Non-pigmented ciliary epithelial cell (primary cell): ENCODE measurements around the gene TPD52L2.

Experiments used
- DNase-seq: peaks from one replicate; pipeline ENCODE4 v3.0.0-alpha.2; 2010; ENCODE audit warnings: low read depth

TPD52L2 gene

DNA sequence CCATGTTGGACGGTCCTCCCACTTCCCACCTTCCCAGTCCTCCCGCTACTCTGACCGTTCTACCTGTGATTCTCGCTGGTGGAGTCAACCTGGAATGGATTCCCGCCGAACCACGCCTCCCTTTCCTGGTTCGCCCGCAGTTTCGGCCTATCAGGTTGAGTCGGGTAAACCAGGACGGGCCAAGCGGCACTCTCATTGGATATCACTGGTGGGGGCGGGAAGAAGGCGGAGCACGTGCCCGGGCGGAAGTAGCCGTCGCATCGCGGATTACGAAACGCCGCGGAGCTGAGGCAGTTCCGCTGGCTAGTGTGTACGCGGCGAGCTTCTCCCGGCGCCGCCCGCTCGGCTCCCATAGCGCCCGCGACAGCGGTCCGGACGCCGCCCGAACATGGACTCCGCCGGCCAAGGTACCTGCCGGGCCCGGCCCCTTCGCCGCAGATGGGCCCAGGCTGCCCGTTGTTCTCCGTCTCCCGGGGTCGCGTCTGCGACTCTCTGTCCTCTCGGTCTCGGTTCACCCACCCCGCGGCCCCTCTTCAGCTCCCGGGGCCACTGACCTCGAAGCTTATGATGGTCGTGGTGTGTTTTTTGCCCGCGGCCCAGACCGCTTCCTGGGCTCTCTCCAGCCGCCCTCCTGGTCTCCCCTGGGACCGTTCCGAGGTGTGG is at the start of gene TPD52L2:
TSS of gene TPD52L2 (plus strand) at position 293 of the 663 bp plus-strand sequence. CDS start at position 389, 96 bp downstream.
- peak; percentile 88 for DNase-seq

DNA sequence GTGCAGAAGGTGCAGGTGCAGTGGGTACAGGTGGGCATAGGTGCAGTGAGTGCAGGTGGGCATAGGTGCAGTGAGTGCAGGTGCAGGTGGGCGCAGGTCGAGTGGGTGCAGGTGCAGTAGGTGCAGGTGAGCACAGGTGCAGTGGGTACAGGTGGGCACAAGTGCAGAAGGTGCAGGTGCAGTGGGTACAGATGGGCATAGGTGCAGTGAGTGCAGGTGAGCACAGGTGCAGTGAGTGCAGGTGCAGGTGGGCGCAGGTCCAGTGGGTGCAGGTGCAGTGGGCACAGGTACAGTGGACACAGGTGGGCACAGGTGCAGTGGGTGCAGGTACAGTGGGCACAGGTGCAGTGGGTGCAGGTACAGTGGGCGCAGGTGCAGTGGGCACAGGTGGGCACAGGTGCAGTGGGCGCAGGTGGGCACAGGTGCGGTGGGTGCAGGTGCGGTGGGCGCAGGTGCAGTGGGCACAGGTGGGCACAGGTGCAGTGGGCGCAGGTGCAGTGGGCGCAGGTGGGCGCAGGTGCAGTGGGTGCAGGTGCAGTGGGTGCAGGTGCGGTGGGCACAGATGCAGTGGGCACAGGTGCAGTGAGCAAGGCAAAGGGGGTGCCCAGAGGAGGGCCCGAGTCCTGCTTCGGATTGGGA is 49.3 kb upstream of the TPD52L2 start:
- no peak for DNase-seq

DNA sequence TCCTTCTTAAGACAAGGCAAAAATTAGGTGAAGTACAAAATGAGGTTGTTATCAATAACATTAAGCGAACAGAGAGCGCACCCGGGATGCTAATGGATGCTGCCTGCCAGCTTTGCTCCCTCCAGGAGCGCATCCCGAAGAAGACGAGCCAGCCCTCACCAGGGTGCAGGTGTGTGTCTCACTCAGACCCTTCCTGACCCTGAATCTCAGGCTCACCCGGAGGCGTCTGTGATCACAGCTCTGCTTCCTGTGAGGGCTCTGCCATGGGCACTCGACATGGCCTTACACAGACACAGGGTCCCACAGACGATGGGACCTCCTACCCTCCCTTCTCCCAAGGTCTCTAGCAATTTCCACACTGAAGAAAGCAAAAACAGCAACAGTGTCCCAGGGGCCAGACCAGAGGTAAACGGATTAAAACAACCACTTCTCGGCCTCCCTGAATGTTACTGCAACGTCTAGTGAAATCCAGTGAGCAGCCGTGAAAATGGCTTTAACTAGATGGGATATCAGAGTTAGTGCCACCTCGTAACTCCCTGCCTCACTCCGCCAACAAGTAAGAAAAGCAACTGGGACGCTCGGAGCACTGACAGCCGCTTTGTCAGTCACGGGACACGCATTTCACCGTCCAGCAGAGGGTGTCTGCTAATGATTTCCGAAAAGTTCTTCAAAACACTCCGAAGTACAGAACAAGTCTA is 45.7 kb upstream of the TPD52L2 start:
- no peak for DNase-seq

DNA sequence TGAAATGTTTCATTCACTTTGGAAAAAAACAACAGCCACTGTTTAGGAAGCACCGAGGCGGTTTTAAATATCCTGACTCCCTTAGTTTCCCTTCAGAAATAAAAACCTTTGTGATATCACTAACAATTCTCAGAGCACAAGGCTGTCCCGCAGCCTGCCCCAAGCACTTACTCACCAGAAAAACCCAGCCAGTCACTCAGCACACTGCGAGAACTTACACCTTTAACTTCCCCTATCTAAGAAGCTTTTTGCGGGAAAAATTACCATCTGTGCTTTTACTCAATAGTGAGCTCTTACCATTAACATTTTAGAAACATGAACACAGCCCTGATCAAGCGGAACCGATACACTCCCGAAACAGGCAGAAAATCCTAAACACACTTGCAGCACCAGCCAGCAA is 43.3 kb upstream of the TPD52L2 start:
- no peak for DNase-seq

DNA sequence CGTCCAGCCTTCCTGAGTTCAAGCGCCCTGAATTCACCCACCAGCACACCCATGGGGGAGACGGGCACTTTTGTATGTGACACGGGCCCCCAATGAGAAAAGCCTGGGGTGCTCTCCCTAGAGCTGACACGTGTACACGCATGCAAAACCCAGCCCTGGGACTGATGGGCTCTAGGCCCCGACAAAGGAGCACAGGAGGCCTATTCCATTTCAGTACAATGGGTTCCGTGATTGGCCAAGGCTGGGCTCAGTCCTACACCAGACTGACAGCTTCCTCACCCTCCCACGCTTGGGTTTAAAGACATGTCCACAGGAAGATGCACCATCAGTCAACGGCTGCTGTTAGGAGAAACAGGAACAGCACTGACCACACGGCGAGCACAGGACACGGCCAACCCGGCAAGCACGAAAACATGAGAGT is 42.8 kb upstream of the TPD52L2 start:
- no peak for DNase-seq

DNA sequence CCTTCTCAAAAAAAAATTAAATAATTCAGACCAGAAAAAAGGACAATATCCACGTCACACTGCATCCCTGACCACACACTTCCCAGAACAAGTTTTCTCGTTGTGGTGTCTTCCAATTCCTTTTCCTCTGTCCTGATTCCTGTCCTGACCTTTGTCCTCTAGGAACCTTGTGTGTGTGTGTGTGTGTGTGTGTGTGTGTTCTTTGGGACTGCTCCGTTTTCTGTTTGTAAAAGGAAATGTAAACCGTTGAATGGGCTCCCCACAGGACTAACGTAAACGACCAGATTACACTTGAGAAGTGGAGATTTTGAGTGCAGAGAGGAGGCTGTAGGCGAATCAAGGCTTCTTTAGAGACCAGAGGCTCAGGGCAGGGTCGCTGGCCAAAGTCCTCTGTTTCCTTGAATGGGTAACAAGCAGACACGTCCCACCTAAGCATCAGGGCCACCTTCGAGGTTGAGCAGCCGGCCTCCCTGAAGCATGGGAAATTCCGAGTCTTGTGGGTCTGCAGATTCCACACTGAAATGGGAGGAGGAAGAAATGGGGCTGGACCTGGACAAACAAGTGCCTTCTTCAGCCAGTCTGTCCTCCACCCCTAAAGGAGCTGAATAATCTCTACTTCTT is 41.3 kb upstream of the TPD52L2 start:
- no peak for DNase-seq

DNA sequence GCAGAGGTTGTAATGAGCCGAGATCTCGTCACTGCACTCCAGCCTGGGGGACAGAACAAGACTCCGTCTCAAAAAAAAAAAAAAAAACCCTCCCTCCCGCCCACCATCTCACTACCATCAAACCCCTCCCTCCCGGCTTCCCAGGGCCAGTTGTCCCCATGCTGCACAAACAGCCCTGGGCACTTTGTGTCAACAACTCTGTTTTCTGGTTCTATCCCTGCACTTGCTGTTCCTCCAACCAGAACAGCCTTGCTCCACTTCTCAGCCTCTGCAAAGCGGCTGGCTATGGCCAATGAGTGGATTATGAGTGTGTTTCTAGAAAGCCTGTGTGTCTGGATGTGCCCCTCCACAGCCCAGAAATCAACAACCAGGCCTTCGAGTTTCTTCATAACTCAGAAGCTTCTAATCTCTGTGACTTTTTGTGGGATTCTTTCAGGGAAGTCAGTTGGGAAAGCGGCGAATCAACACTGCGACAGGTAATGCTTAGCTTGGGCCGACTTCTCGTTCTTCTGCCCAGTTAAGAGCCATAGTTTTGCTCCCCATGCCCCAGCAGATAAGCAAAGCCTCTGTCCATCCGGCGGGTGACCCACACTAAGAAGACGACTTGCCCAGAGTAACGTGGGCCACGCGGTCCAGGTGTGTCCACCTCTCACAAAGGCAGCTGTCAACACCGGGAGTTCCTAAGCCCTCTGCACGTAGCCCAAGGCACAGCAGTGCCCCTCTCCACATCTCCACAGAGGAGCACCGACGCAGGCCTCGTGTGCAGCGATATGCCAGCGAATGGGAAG is 39.5 kb upstream of the TPD52L2 start:
- DNase-seq, result no peak

DNA sequence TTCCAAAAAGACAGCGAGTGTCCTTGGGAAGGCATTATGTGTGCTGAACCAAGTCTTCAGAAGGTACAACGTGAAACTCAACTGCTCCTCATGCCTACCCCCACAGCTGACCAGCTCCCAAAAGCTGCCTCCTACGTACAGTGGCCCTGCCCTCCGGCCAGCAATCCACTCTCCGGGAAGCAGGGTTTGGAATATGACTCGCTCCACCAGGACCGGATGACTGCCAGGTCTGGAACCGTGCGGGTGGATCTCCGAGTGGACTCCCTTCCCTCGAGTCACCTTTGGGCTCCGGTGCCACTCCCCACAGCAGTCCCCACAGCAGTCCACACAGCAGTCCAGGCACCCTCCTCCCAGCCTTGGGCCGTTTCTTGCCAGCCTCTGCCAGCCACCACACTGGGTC is 38.3 kb upstream of the TPD52L2 start:
- no peak for DNase-seq

DNA sequence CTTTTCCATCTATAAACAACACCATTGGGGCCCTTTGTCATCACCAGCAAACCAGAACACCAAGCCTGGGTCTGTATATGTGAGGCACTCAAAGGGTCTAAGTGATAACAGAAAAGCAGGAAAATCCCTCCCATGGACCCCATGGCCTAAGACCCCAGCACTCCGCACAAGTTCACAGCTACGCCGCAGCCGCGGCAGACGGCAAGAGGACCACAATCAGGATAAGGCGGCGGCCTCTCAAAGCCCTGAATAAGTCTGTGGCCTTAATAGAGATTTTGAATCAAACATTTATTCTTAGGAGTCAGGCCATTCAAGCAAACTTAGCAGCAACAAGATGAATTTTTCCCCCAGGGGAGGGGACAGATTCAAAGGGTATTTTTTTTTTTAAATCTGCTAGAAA is 36.9 kb upstream of the TPD52L2 start:
- no peak for DNase-seq

DNA sequence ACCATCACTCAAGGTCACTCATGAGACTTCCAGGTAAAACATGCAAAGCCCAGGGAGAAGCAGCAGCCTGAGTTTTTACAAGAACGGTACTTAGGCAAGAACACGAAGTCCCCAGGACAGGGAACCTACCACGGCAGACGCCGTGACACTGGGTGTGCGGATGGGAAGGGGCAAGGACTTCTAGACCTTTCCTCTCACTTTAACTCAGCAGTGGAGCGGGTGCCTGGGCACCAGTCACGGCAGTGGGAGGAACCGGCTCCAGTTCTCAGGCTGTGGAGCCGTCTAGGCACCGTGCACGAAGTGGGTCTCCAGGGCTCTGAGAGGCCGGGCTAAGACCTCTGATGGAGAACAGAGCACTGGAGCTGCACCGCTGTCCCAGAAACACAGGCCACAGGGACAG is 36.5 kb upstream of the TPD52L2 start:
- no peak for DNase-seq

DNA sequence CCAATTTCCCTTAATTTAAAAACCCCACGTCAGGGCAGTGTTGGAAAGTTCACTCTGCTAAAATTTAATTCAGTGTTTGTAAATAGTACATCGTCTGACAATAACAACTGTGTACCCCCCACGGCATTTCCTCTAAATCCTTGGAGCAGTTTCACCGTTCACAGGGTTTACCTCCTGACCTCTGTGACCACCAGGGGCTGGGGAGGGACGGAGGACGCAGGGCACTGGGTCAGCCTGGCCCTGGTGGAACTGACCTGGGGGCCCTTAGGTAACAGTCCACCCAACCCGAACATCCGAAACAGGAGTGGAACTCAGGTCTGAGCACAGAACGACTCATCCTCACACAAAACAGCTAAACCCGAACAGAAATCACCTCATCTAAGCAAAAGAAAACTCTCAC is 36.1 kb upstream of the TPD52L2 start:
- DNase-seq, result no peak

DNA sequence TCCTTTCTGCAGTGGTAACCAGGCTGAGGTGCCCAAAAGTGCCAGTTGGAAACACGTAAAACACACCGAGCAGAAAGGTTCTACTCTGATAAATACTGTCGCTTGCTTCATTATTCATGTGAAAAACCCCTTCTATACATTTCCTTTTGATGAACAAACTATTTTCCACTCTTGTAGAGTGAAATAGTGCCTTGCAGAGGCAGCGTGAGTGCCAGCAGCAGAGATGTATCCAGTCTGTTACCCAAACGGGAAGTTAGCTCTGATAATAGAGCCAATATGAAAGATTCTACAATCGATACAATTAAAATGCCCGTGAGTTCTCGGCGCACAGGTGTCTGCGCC is 35.5 kb upstream of the TPD52L2 start:
- no peak for DNase-seq

DNA sequence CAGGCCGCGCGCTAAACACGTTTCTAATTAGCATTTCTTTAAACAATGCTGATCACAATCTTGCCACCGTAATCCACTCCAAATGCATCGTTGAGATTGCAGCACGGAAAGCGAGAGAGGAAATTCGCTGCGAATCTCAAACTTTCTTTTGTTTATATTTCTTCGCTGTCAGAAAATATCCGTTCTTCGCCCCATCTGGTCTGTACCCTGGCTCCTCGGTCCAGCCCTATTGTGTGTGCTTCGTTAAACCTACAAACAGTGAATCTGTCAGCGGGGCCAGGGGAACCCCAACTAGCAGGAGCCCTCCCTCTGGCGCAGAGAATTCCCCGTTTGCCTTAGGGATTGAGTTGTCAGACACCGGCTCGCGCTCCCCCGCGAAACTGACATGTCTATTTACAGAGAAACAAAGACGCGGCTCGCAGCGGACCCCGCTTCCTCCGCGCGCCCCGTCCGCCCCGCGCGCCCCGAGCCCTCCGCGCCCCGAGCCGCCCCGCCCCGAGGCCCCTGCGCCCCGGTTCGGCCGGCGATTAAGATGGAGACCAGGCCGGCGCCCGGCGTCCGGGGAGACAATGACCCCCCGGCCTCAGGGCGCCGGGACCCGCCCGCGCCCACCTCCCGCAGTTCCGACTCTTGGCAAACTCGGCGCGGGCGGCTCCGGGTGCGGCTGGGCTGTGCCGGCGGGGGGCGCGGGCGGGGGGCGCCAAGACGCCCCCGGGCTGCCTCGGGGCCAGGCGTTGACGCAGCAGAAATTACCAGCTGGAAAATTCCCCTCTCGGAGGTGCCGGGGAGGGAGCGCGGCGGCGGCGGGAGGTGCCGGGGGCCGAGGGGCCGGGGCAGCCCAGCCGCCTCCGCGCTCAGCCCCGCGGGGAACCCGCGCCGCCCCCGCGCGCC is 34.9 kb upstream of the TPD52L2 start:
- DNase-seq, result no peak

DNA sequence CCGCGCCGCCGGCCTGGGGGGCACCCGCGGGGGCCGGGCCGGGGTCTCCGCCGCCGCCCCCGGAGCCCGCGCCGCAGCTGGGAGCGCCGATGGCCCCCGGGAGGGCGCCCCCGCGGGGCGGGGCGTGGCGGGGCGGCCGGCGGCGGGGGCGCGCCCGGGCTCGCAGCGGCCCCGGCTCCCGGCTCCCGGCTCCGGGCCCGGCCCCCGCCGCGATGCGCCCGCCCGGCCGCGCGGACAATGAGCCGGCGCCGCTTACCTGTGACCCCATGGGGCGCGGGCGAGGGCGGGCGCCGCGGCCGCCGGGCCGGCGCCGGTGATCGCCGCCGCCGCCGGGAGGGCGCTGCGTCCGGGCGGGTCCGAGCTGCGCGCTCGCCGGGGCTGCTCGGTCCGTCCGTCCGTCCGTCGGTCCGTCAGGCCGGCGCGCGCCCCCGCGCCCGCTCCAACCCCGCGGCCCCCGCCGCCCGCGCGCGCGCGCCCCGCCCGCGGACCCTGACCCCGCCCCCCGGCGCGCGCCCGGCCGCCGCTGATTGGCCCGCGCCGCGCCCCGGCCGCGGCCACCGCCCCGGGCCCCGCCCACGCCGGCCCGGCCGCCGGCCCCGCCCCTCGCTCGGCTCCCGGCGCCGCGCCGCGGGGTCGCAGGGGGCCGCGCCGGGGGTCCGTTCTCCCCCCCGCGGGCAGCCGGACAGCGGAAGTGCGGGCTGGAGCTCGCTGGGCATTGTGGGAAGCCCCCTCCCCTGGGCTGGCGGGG is 34.1 kb upstream of the TPD52L2 start, which contains the start of gene ZBTB46:
TSS of gene ZBTB46 (minus strand) at position 424 of the 748 bp plus-strand sequence. CDS start 40,507 bp downstream, outside the sequence.
- no peak for DNase-seq

DNA sequence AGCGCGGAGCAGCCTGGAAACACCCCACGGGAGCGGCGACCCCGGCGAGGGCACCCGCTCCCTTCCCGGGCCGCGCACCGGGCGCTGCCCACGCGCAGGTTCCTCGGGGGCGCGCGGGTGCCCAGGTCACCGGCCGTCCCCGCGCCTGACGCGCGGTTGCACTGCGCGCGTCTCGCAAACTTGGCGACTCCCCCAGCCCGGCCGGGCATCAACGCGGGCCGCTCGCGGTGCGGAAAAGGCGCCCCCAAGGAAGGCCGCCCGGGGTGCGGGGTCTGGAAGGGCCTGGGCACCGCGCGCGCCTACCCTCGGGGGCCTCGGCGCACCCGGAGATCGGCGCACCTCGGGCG is 33.5 kb upstream of the TPD52L2 start:
- no peak for DNase-seq

DNA sequence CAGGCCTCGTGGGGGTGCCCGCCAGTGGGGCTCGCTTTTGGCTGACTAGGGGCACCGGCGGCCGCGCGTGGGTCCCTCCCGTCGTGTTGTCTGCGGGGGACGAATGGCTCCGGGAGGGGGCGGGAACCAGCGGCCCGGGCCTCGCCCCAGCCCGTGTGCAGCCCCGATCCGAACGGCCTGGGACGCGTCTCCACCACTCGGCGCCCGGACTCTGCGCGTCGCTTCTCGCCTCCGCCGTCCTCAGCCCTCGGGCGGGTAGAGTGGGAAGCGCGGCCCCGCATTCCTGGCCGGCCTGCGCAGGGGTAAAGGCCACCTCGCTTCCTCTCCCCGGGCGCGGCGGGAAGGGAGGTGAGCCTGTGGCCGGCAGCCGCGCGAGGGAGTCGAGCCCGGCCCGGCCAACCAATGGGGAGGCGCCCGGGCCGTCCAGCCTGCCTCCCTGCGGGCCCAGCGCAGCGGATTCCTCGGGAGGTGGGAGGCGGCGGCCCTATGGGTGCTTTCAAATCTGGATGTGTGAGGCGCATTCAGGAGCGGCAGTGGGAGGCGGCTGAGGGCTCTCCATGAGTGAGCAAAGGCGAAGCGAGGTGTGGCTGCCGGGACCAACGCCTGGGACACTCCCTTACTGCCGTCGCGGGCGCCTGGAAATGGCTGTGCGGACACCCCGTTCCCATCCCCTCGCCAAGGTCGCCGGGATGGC is 32.9 kb upstream of the TPD52L2 start:
- DNase-seq, result no peak

DNA sequence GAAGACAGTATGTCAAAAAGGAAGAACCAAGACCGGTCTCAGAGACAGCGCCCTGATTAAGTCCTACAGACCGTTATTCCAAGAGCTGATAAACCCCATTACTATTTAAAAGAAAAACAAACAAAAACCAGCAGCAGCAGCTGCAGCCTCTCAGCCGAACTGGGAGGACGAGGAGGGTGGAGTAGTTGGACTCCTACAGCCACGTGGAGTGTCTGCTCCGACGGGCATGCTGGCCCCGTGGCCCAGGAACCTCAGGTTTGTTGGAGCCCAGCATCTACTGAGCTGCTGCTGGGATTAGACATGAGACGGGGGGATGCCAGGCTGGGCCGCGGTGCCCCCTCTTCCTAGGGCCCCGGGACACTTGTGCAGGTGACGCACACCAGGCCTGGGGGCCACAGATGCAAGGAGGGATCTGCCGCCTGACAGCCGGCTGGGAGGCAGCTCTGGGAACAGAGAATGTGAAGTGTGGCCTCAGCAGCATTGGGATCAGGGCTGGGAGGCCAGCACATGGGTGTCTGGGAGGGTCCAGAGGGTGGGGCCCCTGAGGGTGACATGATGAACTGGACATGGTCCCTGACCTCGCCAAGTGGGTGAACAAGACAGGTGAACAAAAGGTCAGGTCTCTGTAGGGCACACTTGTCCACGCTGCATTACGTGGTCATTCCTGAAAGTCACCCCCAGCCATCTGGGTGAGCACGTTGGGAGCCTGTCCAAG is 31.1 kb upstream of the TPD52L2 start:
- DNase-seq, result peak; percentile 49

DNA sequence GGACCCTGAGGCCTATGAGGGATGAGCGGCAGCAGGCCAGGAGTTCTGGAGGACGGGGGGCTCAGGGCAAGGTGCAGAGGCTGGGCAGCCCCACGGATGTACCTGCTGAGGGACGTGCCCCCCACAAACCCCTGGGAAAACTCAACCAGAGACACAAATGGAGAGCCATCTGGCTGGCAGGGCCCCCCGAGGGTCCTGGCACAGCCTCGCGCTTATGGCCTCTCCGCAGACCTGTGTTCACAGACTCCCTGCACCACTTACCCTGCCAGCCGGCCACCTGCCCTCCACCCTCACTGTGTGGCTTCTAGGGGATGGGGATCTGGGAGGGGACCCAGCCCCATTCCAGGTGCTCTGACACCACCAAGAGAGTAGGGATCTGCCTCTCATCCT is 30.6 kb upstream of the TPD52L2 start:
- DNase-seq, result no peak
